Omental fat pad (tissue), 4 donors: ENCODE measurements around the gene UTS2B. TPM values are rescaled to one million over a fixed set of nuclear protein-coding genes. Genes with fewer than 3 reads are reported as not detected.

Source experiments
- ATAC-seq: fragments of 150-250 bp; one replicate; pipeline ENCODE4 v1.9.1; 2016; ENCODE audit warnings: mild to moderate bottlenecking, moderate library complexity; ENCODE audit not compliant: low FRiP score
- DNase-seq: peaks from one replicate; pipeline ENCODE4 v3.0.0-alpha.2; 2019; ENCODE audit warnings: low spot score
- total RNA-seq, 4 donors: library from RNA; depleted of rRNA; stranded (reverse); fragments of >200 nt; gene quantifications; one replicate each; pipeline ENCODE4 v1.1.0, GENCODE V29; 2016
- TF ChIP-seq, protein P1 (sequence below), 3 donors: fragments of 450-650 bp; IDR thresholded peaks; one replicate each; pipeline ENCODE4 v1.5.1; 2016 to 2017; ENCODE audit warnings: antibody characterized with exemption in 3 of 3, mild to moderate bottlenecking in 3 of 3, moderate library complexity in 2 of 3

UTS2B gene
- total RNA-seq, 4 donors from 2014 or later: 0.24 to 1.3 (median 1.00) TPM

DNA sequence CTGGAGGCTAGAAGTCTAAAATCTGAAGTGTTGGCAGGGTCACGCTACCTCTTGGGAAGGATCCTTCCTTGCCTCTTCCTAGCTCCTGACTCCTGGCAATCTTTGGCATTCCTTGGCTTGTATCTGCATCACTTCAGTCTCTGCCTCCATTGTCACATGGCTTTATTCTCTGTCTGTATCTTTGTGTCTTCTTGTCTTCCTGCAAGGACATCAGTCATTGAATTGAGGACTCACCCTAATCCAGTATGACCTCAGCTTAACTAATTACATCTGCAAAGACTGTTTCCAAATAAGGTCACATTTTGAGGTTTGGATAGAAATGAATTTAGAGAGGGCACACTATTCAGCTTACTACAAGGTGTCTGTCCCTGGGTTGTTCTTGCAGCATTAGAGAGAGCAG lies 31.1 kb upstream of the UTS2B start:
- DNase-seq (no peak), ATAC-seq (no peak)
- TF ChIP-seq, protein P1, sequence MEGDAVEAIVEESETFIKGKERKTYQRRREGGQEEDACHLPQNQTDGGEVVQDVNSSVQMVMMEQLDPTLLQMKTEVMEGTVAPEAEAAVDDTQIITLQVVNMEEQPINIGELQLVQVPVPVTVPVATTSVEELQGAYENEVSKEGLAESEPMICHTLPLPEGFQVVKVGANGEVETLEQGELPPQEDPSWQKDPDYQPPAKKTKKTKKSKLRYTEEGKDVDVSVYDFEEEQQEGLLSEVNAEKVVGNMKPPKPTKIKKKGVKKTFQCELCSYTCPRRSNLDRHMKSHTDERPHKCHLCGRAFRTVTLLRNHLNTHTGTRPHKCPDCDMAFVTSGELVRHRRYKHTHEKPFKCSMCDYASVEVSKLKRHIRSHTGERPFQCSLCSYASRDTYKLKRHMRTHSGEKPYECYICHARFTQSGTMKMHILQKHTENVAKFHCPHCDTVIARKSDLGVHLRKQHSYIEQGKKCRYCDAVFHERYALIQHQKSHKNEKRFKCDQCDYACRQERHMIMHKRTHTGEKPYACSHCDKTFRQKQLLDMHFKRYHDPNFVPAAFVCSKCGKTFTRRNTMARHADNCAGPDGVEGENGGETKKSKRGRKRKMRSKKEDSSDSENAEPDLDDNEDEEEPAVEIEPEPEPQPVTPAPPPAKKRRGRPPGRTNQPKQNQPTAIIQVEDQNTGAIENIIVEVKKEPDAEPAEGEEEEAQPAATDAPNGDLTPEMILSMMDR (IDR thresholded peaks at IDR 0.05): no peak

DNA sequence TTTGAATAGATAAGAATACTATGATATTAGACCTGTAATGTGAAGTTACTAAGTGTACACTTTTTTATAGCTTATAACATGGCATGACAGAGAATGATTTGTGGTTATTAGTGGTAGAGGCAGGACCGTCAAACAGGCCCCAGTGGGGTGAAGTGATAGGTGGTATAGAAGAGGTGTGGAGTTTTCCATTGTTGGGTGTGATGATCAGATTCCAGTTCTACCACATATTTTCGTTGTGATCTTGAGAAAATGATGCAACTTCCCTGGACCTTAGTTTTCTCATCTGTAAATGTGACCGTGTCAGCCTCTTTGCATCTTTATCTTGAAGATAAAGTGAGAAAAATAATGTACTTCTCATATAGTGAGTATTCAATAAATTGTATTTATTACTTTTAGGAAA lies 30.3 kb upstream of the UTS2B start:
- ATAC-seq (no peak), DNase-seq (no peak)
- TF ChIP-seq, protein P1 (IDR thresholded peaks at IDR 0.05): no peak

DNA sequence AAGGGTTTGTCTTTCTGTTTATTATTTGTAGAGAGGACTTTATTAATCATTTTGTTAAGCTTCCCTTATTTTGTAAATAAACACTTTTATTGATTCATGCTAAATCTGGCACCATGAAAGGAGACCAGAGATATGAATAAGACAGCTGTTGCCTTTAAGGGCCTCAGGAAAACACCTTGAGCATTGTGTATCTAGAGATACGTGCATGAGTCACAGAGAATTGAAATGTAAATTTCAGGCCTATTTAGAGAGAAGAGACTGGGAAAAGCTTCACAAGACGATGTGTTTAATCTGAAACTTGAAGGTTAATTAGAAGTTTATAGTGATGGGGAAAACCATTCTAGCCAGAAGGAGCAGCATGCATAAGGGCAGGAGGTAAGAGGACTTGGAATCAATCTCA lies 28.6 kb upstream of the UTS2B start:
- TF ChIP-seq, protein P1 (IDR thresholded peaks at IDR 0.05): no peak
- no peak for DNase-seq
- ATAC-seq: no peak

DNA sequence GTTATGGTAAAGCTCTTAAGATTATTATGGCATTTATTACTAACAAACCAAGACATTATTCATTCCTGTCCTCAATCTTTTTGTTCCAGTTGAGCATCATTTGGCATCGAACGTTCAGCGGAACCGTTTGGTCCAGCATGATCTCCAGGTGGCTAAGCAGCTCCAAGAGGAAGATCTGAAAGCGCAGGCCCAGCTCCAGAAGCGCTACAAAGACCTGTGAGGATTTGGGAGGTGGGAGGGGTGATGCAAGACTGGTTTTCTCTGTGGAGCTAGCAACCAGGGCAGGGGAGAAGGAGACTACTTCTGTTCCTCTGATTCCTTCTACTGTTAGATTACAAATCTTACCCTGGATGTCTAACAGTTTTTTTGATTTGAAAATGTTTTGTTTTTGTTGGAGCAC lies 27.6 kb upstream of the UTS2B start:
- DNase-seq: no peak
- TF ChIP-seq, protein P1 (IDR thresholded peaks at IDR 0.05): no peak

DNA sequence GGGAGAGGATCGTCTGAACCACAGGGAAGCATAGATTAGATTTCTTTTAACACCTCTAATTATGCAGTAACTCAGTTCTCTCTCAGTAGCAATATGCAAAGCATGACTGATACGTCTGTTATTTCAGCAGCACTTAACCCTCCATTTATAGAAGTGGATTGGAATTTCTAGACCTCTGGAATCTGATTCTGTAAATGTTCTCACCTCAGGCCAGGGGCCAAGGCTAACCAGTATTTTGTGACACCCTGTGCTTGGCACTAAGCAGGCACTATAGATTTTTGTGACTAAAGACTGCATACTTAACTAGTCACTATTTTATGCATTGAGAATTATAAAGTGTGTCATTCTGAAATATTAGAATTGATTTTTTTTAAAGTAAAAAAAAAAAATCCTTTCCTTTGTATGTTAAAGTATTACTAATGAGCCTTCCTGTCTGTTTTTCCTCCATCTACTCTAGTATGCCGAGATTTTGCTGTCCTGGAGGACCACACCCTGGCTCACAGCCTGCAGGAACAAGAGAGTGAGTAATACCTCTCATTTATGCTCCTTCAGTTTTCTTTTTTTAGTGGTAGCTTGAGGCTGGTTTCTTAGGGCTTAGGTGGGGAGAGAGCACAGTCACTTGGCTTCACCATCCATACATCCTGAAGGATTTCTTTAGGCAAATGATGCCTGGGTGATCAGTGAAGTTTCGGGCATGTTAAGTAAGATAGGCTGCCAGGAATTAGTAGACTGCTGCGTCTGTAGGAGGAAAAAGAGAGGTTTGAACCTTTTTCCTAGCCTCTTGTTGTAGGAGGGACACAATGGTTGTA lies 26.5 kb upstream of the UTS2B start:
- no peak for DNase-seq
- TF ChIP-seq, protein P1 (IDR thresholded peaks at IDR 0.05): no peak
- ATAC-seq: peak; percentile 75

More for the DNA sequence above, 27.6 kb upstream of the UTS2B start:
- no peak for ATAC-seq

DNA sequence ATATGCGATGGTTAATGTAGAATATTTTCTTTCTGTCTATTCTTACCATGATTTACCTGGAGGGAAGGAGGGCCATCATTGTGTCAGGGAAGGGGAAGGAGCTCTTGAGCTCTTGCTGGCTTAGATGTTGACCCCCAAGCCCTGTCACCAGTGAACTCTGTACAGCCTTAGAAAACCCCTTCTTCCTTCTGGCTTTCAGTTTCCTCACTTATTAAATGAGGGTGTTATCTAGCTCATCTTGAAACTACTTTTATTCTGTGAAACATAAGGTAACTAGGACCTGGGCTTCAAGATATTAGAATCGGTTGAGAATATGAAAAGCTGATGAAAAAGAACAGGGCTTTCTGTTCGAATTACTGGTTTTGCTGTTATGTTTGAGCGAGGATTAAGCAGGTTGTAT lies 25.1 kb upstream of the UTS2B start:
- DNase-seq: no peak
- TF ChIP-seq, protein P1 (IDR thresholded peaks at IDR 0.05): no peak
- ATAC-seq: no peak
